Endothelial cell of umbilical vein (primary cell): ENCODE measurements around the gene ADPRH. TPM values are rescaled to one million over a fixed set of nuclear protein-coding genes. Genes with fewer than 3 reads are reported as not detected.

Experiments used
- BruUV-seq: library from RNA; stranded (reverse); fragments of 400-500 nt; replicated peaks from 2 replicates; lab custom pipeline; 2021; lab: Mats Ljungman, UMichigan
- CTCF ChIA-PET: fragments of 300-600, 350-600 bp; sonication (Branson Sonifier 250); formaldehyde crosslinking; loops from one replicate; lab custom pipeline; 2021; ENCODE audit warnings: antibody characterized with exemption, inconsistent platforms; lab: Charles Lee
- POLR2A ChIA-PET: fragments of 300-600, 350-600 bp; sonication (Branson Sonifier 250); formaldehyde crosslinking; loops from one replicate; lab custom pipeline; 2021; ENCODE audit warnings: antibody characterized with exemption, inconsistent platforms; lab: Charles Lee
- DNase-seq: peaks from one replicate; pipeline ENCODE4 v3.0.0-alpha.2; 2011; ENCODE audit warnings: low read depth, low spot score
- FAIRE-seq: peaks from 2 replicates; lab custom pipeline; 2011; peaks lifted over from hg19 to GRCh38; lab: Jason Lieb, UNC
- H2AFZ ChIP-seq: 2 replicates; pipeline ENCODE4 v1.6.0; 2012; ENCODE audit warnings: low read depth, low read length, control low read depth, inconsistent platforms
- H3K27ac ChIP-seq: 2 replicates; pipeline ENCODE4 v1.5.1; 2011; ENCODE audit warnings: low read depth, mild to moderate bottlenecking, control low read depth, low read length, moderate library complexity; ENCODE audit not compliant: insufficient read depth
- H3K27me3 ChIP-seq, 2 experiments: 2 replicates each; pipeline versions ENCODE4 v1.6.0 to v1.6.1; 2011; ENCODE audit warnings: low read length in 2 of 2, mixed read lengths in 1 of 2; ENCODE audit not compliant: control insufficient read depth in 2 of 2, insufficient read depth in 2 of 2
- H3K36me3 ChIP-seq, 2 experiments: 2 replicates in 1 of 2; 3 replicates in 1 of 2; pipeline ENCODE4 v1.5.1; 2011; ENCODE audit warnings: low read length in 2 of 2, mild to moderate bottlenecking in 1 of 2, moderate library complexity in 1 of 2; ENCODE audit not compliant: control insufficient read depth in 2 of 2, insufficient read depth in 2 of 2; ENCODE audit errors: extremely low read depth in 1 of 2
- H3K4me1 ChIP-seq: 3 replicates; pipeline ENCODE4 v1.5.1; 2011; ENCODE audit warnings: mild to moderate bottlenecking, low read length; ENCODE audit not compliant: control insufficient read depth, insufficient read depth; ENCODE audit errors: extremely low read depth
- H3K4me2 ChIP-seq: 2 replicates; pipeline ENCODE4 v1.6.1; 2011; ENCODE audit warnings: low read length, control low read depth, mixed read lengths; ENCODE audit not compliant: insufficient read depth
- H3K4me3 ChIP-seq, 3 experiments: fragments of 200-600 bp in 1 of 3; sonication (generic), shearing (Covaris generic) in 1 of 3; replicated peaks in 1 of 3; 2 replicates each; pipeline ENCODE4 v1.5.1; 2011 to 2016; ENCODE audit warnings: control low read depth in 3 of 3, low read length in 3 of 3, mild to moderate bottlenecking in 2 of 3, inconsistent platforms in 1 of 3, low read depth in 1 of 3, moderate library complexity in 1 of 3; ENCODE audit not compliant: insufficient read depth in 1 of 3
- H3K79me2 ChIP-seq: 2 replicates; pipeline ENCODE4 v1.6.0; 2012; ENCODE audit warnings: low read length, inconsistent platforms; ENCODE audit not compliant: control insufficient read depth, insufficient read depth
- H3K9ac ChIP-seq: replicated peaks from 2 replicates; pipeline ENCODE3; 2011; ENCODE audit warnings: low read length, control low read depth; ENCODE audit not compliant: insufficient read depth; ENCODE audit errors: extremely low read depth
- H3K9me1 ChIP-seq: replicated peaks from 3 replicates; pipeline ENCODE4 v1.6.0; 2011; ENCODE audit warnings: mild to moderate bottlenecking, low read length; ENCODE audit not compliant: control insufficient read depth, insufficient read depth; ENCODE audit errors: extremely low read depth
- H3K9me3 ChIP-seq: replicated peaks from 2 replicates; pipeline ENCODE4 v1.5.1; 2012; ENCODE audit warnings: low read length, inconsistent platforms; ENCODE audit not compliant: control insufficient read depth, insufficient read depth
- H4K20me1 ChIP-seq: replicated peaks from 2 replicates; pipeline ENCODE3; 2011; ENCODE audit warnings: mild to moderate bottlenecking, low read length; ENCODE audit not compliant: control insufficient read depth, insufficient read depth; ENCODE audit errors: extremely low read depth
- CTCF ChIP-seq, 2 donors: IDR thresholded peaks; 1 replicate in 1 of 2; 2 replicates in 1 of 2; pipeline ENCODE4 v1.5.1; 2011; ENCODE audit warnings: low read length in 2 of 2, mild to moderate bottlenecking in 2 of 2, moderate library complexity in 2 of 2, control low read depth in 1 of 2, inconsistent platforms in 1 of 2, low read depth in 1 of 2; ENCODE audit not compliant: insufficient read depth in 1 of 2; ENCODE audit errors: extremely low read depth in 1 of 2
- EZH2 ChIP-seq: IDR thresholded peaks from 2 replicates; pipeline ENCODE4 v1.6.1; 2012; ENCODE audit warnings: borderline replicate concordance, low read depth, mild to moderate bottlenecking, moderate library complexity, low read length, inconsistent platforms; ENCODE audit not compliant: severe bottlenecking
- FOS ChIP-seq: IDR thresholded peaks from 2 replicates; pipeline ENCODE4 v1.6.1; 2011; ENCODE audit warnings: mild to moderate bottlenecking, low read length, moderate library complexity, borderline replicate concordance; ENCODE audit not compliant: insufficient read depth
- GATA2 ChIP-seq: IDR thresholded peaks from 2 replicates; pipeline ENCODE4 v1.7.0; 2011; ENCODE audit warnings: low read depth, mild to moderate bottlenecking, moderate library complexity, mixed read lengths, low read length; ENCODE audit not compliant: insufficient read length, insufficient read depth
- JUN ChIP-seq: IDR thresholded peaks from 2 replicates; pipeline ENCODE4 v1.6.1; 2011; ENCODE audit warnings: borderline replicate concordance, low read depth; ENCODE audit not compliant: insufficient read length, insufficient read depth
- MAX ChIP-seq: IDR thresholded peaks from 2 replicates; pipeline ENCODE4 v1.6.1; 2011; ENCODE audit not compliant: insufficient read depth, insufficient read length
- MYC ChIP-seq: IDR thresholded peaks from one replicate; pipeline ENCODE4 v1.6.1; 2011; ENCODE audit warnings: mild to moderate bottlenecking, low read depth, low read length
- POLR2A ChIP-seq: IDR thresholded peaks from 2 replicates; pipeline ENCODE4 v1.6.1; 2012; ENCODE audit warnings: low read depth, mild to moderate bottlenecking, control low read depth, low read length
- POLR2AphosphoS5 ChIP-seq: IDR thresholded peaks from 2 replicates; pipeline ENCODE4 v1.6.1; 2012; ENCODE audit warnings: low read depth, mild to moderate bottlenecking, control low read depth, low read length, moderate library complexity; ENCODE audit not compliant: insufficient read depth
- dilution Hi-C: fragments of 300-500 bp; cut with MboI; formaldehyde crosslinking; loops from one replicate; pipeline ENCODE4 v1.15.0; 2019; ENCODE audit warnings: low sequenced_read_pairs; ENCODE audit not compliant: extremely low pct_ligation_motif_present
- intact Hi-C: fragments of 100-400 bp; cut with micrococcal nuclease; formaldehyde crosslinking; loops from one replicate; pipeline ENCODE4 v1.10.0; 2022
- polyA plus RNA-seq, 4 experiments: library from polyadenylated mRNA; depleted of rRNA in 3 of 4; stranded (reverse) in 3 of 4; unstranded in 1 of 4; fragments of >200 nt; gene quantifications; 2 replicates each; pipeline versions ENCODE4 v1.2.1 to v1.2.3, GENCODE V29; 2011 to 2012; ENCODE audit warnings: missing spikeins in 1 of 4
- total RNA-seq: library from RNA; stranded (reverse); gene quantifications from 2 replicates; pipeline ENCODE4 v1.2.3, GENCODE V29; 2021

The ADPRH gene
- total and polyA plus RNA-seq, 2 donors (not counting 3 experiments of a cell fraction or from before 2014, with no cell fraction given), result 3.5 to 8.0 TPM

- Histone ChIP-seq H3K9ac (no peak overlapping the region), H3K4me1 (peaks cover 9% of the 10 kb centered on the region), H3K9me3 (no peaks in the 10 kb centered on the region), H3K27me3 (no peaks in the 10 kb centered on the region), H4K20me1 (no peaks in the 10 kb centered on the region), H3K9me1 (no peaks in the 10 kb centered on the region), H2AFZ (no peak overlapping the region), H3K4me2 (no peak overlapping the region), H3K27ac (no peak overlapping the region), H3K4me3 (no peak overlapping the region), H3K79me2 (no peaks in the 10 kb centered on the region), H3K36me3 (no peaks in the 10 kb centered on the region)
- intact Hi-C loops, result no loop called here
- BruUV-seq, result no TSS peak
- POLR2A ChIA-PET, result no interaction called here
- TF ChIP-seq GATA2 (no peak), JUN (no peak), POLR2AphosphoS5 (no peak), CTCF (IDR thresholded peaks at IDR 0.05; ENCODE audit: extremely low read depth in 1 of 2, insufficient read depth in 1 of 2, low read depth in 1 of 2, low read length in 2 of 2) (no peak), FOS (no peak)
- CTCF ChIA-PET, result no interaction called here
- no peak for DNase-seq
- FAIRE-seq, result no peak
- dilution Hi-C loops, result no loop called here
These were observed 2.9 kb downstream of the ADPRH start for GRCh38 chr3:119582178-119582577.

- POLR2A ChIA-PET, result no interaction called here
- FAIRE-seq, result no peak
- CTCF ChIA-PET, result no interaction called here
- Histone ChIP-seq H3K36me3 (no peaks in the 10 kb centered on the region), H3K79me2 (no peaks in the 10 kb centered on the region), H3K9ac (no peak overlapping the region), H2AFZ (no peak overlapping the region), H4K20me1 (no peaks in the 10 kb centered on the region), H3K4me3 (no peak overlapping the region), H3K9me1 (no peaks in the 10 kb centered on the region), H3K27me3 (no peaks in the 10 kb centered on the region), H3K9me3 (no peaks in the 10 kb centered on the region), H3K4me2 (no peak overlapping the region), H3K4me1 (no peaks in the 10 kb centered on the region), H3K27ac (no peak overlapping the region)
- DNase-seq, result no peak
- dilution Hi-C loops (no loop called here), intact Hi-C loops (no loop called here)
- no TSS peak for BruUV-seq
- TF ChIP-seq EZH2 (no peak), JUN (no peak), GATA2 (no peak), POLR2AphosphoS5 (no peak), POLR2A (no peak), MAX (no peak), FOS (no peak), CTCF (IDR thresholded peaks at IDR 0.05; ENCODE audit: extremely low read depth in 1 of 2, insufficient read depth in 1 of 2, low read depth in 1 of 2, low read length in 2 of 2) (no peak), MYC (no peak)
These were observed 5.9 kb downstream of the ADPRH start for GRCh38 chr3:119585208-119585607.
